HG03457 (cell line): ENCODE measurements around the gene TMEM82.
"Not testable (repeated sequence)": the region's sequence is repeated elsewhere in the genome, so short reads cannot be mapped to it uniquely, and the experiment has no call there.

Source experiments
- ATAC-seq: cut with Tn5 transposase; IDR thresholded peaks from one replicate; pipeline ENCODE4 v1.9.1; 2021; ENCODE audit warnings: moderate number of reproducible peaks; ENCODE audit not compliant: unreplicated experiment

TMEM82 gene

DNA sequence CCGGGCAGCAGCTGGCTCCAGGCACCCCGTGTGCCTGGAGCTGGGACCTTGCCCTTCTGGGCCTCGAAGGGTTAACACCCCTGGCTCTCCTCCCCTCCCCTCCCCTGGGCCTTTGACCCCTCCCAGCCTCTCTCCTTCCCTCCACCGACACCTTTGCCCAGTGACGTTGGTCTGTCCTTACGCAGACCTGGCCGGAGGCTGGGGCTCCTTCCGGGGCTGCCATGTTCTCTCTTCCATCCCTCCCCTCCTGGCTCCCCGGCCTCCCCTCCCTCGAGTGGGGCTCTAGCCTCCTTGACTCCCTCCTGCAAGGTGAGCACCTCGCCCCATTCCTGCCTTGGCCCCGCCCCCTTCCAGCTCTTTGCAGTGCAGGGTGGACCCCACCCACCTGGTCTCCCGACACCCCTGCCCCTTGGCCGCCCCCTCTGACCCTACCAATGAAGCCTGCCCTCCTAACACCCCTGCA lies at the start of gene TMEM82:
Gene TMEM82, plus strand, starts transcription at position 161 of the 463 bp plus-strand sequence. Its CDS starts 61 bp downstream, at position 222.
- no peak for ATAC-seq

DNA sequence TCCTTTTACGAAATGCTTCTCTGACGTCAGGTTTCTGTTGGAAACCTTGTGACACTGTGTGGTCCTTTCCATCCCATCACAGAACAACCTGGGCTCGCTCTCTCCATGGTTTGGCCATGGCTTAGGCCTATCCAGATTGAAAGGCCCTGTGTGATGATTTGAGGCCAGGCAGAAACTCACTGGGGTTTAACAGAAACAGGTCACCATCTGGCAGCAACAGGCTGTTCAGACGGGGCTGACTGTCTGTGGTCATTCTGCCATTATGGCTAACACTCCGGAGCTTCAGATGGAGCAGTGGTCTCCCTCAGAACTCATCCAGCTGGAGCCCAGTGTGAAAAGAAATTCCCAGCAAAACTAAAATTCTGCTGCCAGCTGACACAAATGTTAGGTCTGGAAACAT lies 48.9 kb upstream of the TMEM82 start:
- no peak for ATAC-seq

GRCh38 chr1:15696956-15697521 lies 45.3 kb upstream of the TMEM82 start:
- ATAC-seq, result peak; percentile 86

DNA sequence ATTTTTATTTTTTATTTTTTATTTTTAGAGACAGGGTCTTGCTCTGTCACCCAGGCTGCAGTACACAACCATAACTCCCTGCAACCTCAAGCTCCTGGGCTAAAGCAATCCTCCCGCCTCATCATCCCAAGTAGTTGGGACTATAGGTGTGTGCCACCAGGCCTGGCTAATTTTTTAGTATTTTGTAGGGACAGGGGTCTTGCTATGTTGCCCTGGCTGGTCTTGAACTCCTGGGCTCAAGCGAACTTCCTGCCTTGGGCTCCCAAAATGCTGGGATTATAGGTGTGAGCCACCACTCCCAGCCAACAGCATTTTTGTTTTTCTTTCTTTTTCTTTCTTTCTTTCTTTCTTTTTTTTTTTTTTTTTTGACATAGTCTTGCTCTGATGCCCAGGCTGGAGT lies 44.1 kb upstream of the TMEM82 start:
- no peak for ATAC-seq

GRCh38 chr1:15699321-15699720 lies 43.0 kb upstream of the TMEM82 start:
- ATAC-seq, result not testable (repeated sequence)

DNA sequence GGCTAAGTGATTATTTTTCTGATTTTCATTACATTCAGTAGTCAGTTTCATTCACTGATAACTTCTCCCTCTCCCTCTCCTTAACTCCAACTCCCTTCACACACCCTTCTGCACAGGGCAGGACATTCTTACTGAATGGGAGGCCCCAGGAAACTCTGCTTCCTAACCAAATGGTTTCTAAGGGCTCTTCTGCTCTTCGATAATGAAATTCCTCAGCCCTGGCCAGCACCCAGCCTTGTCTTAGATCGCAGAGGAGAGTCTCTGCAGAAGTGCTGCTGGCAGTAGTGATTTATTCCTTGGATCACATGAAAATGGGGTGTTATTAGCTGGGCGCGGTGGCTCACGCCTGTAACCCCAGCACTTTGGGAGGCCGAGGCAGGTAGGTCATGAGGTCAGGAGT lies 41.8 kb upstream of the TMEM82 start:
- no peak for ATAC-seq

GRCh38 chr1:15701784-15702183 lies 40.5 kb upstream of the TMEM82 start:
- ATAC-seq, result no peak

GRCh38 chr1:15702722-15703550 lies 39.4 kb upstream of the TMEM82 start:
- no peak for ATAC-seq

GRCh38 chr1:15703562-15703961 lies 38.7 kb upstream of the TMEM82 start:
- ATAC-seq, result no peak

- no peak for ATAC-seq
Observed at GRCh38 chr1:15704526-15705183, 37.6 kb upstream of the TMEM82 start.

DNA sequence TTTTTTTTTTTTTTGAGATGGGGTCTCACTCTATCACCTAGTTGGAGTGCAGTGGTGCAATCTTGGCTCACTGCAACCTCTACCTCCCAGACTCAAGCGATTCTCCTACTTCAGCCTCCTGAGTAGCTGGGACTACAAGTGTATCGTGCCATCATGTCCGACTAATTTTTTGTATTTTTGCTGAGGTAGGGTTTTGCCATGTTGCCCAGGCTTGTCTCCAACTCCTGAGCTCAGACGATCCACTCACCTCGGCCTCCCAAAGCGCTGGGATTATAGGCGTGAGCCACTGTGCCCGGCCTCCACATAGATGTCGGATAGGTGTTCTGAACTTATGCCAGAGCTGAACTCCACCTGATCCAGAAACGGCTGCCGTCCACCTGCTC lies 37.1 kb upstream of the TMEM82 start:
- ATAC-seq, result no peak

GRCh38 chr1:15706751-15707150 lies 35.5 kb upstream of the TMEM82 start:
- ATAC-seq, result no peak

DNA sequence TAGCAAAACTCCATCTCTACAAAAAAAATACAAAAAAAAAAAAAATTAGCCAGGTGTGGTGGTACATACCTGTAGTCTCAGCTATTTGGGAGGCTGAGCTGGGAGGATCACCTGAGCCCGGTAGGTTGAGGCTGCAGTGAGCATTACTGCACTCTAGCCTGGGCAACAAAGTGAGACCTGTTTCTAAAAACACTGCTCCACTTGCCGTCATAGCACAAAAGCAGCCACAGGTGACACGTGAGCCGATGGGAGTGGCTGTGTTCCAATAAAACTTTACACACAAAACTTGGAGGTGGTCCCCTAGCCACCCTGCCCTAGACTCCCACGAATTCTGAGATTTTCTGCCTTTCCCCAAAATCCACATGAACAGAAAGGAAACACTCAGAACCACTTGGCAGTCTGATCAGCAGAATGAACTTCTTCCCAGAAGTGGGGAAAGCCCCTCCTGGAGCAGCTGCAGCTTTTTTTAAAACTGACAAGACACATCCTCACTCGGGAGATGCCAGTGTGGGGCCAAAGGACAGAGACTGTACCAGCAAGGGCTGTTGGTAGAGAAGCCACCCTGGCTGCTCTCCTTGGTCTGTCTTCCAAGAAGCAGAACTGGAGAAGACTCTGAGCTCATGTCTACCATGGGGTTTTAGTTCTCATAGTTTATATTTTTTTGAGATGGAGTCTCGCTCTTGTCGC lies 34.9 kb upstream of the TMEM82 start:
- ATAC-seq, result no peak

GRCh38 chr1:15708486-15709137 lies 33.7 kb upstream of the TMEM82 start:
- ATAC-seq, result no peak

- ATAC-seq, result no peak
Observed at GRCh38 chr1:15709226-15709625, 33.1 kb upstream of the TMEM82 start.

DNA sequence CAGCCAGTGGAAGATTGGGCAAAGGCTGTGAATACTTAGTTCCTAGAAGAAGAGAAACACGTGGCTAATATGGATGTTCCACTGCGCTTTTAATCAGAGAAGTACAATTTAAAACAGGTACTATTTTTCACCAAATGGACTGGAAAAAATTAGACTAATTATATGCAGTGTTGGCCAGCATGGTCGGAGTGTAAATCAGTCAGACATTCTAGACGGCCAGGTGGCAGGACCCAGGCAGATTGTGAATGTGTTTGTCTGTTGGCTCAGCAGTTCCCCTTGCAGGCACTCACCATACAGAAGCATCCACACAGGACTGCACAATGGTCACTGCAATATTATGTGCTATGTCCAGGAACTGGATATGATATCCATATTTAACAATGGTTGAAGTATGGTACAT lies 30.1 kb upstream of the TMEM82 start:
- ATAC-seq, result no peak

- ATAC-seq, result no peak
Observed at GRCh38 chr1:15714406-15715136, 27.7 kb upstream of the TMEM82 start.

DNA sequence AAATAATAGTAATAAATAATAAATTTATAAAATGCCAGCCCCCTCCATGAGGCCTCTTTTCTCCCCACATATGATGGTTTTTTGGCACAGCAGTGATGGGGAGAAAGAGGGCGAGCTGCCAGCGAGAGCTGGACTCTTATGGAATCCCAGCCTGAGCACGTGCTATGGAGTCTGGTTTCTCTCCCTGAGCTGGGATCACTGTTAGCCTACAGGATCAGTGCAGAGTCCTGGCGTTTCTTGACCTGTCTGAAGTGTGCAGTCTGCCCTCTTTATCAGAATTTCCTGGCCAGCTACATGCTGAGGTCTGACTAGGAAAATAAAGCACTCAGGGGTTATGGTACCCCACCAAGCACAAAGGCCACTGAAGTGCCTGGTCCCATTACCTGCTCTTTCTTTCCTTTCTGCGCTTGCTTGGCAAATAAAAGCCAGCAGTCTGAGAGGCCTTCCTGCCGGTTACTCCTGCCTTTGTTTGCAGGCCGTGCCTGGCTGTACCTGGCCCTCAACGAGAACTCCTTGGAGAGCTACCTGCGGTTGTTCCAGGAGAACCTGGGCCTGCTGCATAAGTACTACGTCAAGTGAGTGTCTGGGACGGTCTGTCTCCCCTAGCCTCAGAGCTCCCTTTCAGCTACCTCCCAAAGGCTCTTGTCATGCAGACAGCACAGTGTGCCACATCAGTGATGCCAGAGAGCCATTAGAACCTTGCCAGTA lies 24.7 kb upstream of the TMEM82 start:
- ATAC-seq, result no peak

DNA sequence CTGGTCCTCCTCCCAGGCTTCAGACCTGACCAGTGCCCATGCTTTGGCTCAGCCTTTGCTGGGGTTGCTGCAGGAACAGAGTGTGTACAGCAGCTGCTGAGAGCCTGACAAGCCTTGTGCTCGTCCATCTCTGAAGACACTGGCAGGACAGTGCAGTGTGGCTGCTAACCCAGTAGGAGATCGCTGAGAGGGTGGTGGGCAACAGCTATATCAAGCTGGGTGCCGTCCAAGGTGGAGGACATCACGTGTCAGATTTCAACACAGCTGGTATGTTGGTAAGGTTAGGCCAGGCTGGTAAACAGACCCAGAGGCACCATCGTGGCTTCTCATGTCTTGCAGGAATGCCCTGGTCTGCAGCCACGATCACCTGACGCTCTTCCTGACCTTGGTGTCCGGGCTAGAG lies 24.1 kb upstream of the TMEM82 start:
- ATAC-seq, result no peak
